Endometrium (tissue), 2 donors: ENCODE measurements around the gene GPR18.
"Not testable (repeated sequence)": the region's sequence is repeated elsewhere in the genome, so short reads cannot be mapped to it uniquely, and the experiment has no call there.

Experiments
- FAIRE-seq: peaks from 2 replicates; lab custom pipeline; 2012; peaks lifted over from hg19 to GRCh38; lab: Jason Lieb, UNC
- donor health status: control.
- donor health status: control.

Gene GPR18

GRCh38 chr13:99228737-99229691, 29.2 kb downstream of the GPR18 start:
- no peak for FAIRE-seq

GRCh38 chr13:99227909-99228688, 30.1 kb downstream of the GPR18 start:
- FAIRE-seq = no peak

GRCh38 chr13:99227331-99227900, 30.8 kb downstream of the GPR18 start:
- no peak for FAIRE-seq

GRCh38 chr13:99226513-99226912, 31.7 kb downstream of the GPR18 start:
- FAIRE-seq = no peak

- FAIRE-seq = no peak
Measured at GRCh38 chr13:99225078-99225477, 33.1 kb downstream of the GPR18 start.

GRCh38 chr13:99224021-99224420, 34.2 kb downstream of the GPR18 start:
- no peak for FAIRE-seq

- FAIRE-seq = no peak
Measured at GRCh38 chr13:99223587-99223986, 34.6 kb downstream of the GPR18 start.

GRCh38 chr13:99221567-99222239, 36.5 kb downstream of the GPR18 start:
- FAIRE-seq = no peak

- no peak for FAIRE-seq
Measured at GRCh38 chr13:99220199-99220935, 37.8 kb downstream of the GPR18 start.

GRCh38 chr13:99218969-99219368, 39.2 kb downstream of the GPR18 start:
- no peak for FAIRE-seq

GRCh38 chr13:99218545-99218944, 39.6 kb downstream of the GPR18 start:
- FAIRE-seq = no peak

- no peak for FAIRE-seq
Measured at GRCh38 chr13:99218126-99218525, 40.1 kb downstream of the GPR18 start.

GRCh38 chr13:99217461-99218110, 40.6 kb downstream of the GPR18 start:
- no peak for FAIRE-seq

- no peak for FAIRE-seq
Measured at GRCh38 chr13:99215184-99215830, 42.9 kb downstream of the GPR18 start.

GRCh38 chr13:99214731-99215130, 43.4 kb downstream of the GPR18 start:
- FAIRE-seq = no peak

GRCh38 chr13:99214232-99214631, 43.9 kb downstream of the GPR18 start:
- FAIRE-seq = no peak

GRCh38 chr13:99211421-99212035, 46.7 kb downstream of the GPR18 start:
- no peak for FAIRE-seq

GRCh38 chr13:99210627-99211026, 47.6 kb downstream of the GPR18 start:
- not testable (repeated sequence) for FAIRE-seq

- no peak for FAIRE-seq
Measured at GRCh38 chr13:99208845-99209527, 49.2 kb downstream of the GPR18 start.
